HEK293 (cell line): ENCODE measurements around the gene ODAPH.
A peak's percentile ranks its signal among the peaks of the same experiment; 100 is the strongest.

ENCODE experiments used
- CTCF ChIA-PET: fragments of 350-600 bp; formaldehyde crosslinking; extraction: SDS; loops from one replicate; lab custom pipeline; 2021; ENCODE audit warnings: antibody characterized with exemption; lab: Yijun Ruan, JAX
- POLR2A ChIA-PET: fragments of 300-600 bp; formaldehyde crosslinking; extraction: SDS; loops from one replicate; lab custom pipeline; 2020; ENCODE audit warnings: antibody characterized with exemption, inconsistent platforms; lab: Yijun Ruan, JAX
- H3K27ac ChIP-seq: fragments of 200-500 bp; sonication (Bioruptor generic); 2 replicates; pipeline ENCODE4 v1.5.1; 2014; ENCODE audit warnings: low read depth, low read length, control low read depth, inconsistent platforms; ENCODE audit errors: extremely low read depth
- H3K36me3 ChIP-seq, 2 experiments: fragments of 200-500 bp in 1 of 2; sonication (Bioruptor generic) in 1 of 2; 1 replicate in 1 of 2; 2 replicates in 1 of 2; pipeline ENCODE4 v1.5.1; 2014 to 2017; ENCODE audit warnings: inconsistent platforms in 2 of 2, low read length in 2 of 2; ENCODE audit not compliant: control insufficient read depth in 2 of 2, insufficient read depth in 1 of 2
- H3K4me1 ChIP-seq: fragments of 200-500 bp; sonication (Bioruptor generic); 2 replicates; pipeline ENCODE4 v1.5.1; 2014; ENCODE audit warnings: mild to moderate bottlenecking, low read length, inconsistent platforms; ENCODE audit not compliant: control insufficient read depth, insufficient read depth
- H3K4me3 ChIP-seq: 2 replicates; pipeline ENCODE4 v1.5.1; 2011; ENCODE audit warnings: low read depth, mild to moderate bottlenecking, control low read depth, low read length, moderate library complexity
- H3K9me3 ChIP-seq: fragments of 200-500 bp; sonication (Bioruptor generic); 2 replicates; pipeline ENCODE4 v1.5.1; 2014; ENCODE audit warnings: low read depth, low read length, inconsistent platforms; ENCODE audit not compliant: control insufficient read depth, insufficient read depth
- GFI1B ChIP-seq: fragments of 450-650 bp; formaldehyde crosslinking; IDR thresholded peaks from 2 replicates; pipeline ENCODE4 v1.5.1; 2016; ENCODE audit warnings: missing biosample characterization, missing genetic modification characterization
- HOXD13 ChIP-seq: sonication (generic); formaldehyde crosslinking; IDR thresholded peaks from 2 replicates; pipeline ENCODE4 v1.8.0; 2022; ENCODE audit warnings: missing genetic modification reagents, borderline replicate concordance
- MEIS1 ChIP-seq: sonication (generic); formaldehyde crosslinking; IDR thresholded peaks from 2 replicates; pipeline ENCODE4 v1.8.1; 2022; ENCODE audit warnings: missing genetic modification reagents, mild to moderate bottlenecking, borderline replicate concordance
- OSR2 ChIP-seq: fragments of 450-650 bp; formaldehyde crosslinking; IDR thresholded peaks from 2 replicates; pipeline ENCODE4 v1.5.1; 2016; ENCODE audit warnings: missing biosample characterization, missing genetic modification characterization
- REPIN1 ChIP-seq: fragments of 450-650 bp; formaldehyde crosslinking; IDR thresholded peaks from 2 replicates; pipeline ENCODE4 v1.5.1; 2017; ENCODE audit warnings: missing biosample characterization, missing genetic modification characterization, low read depth
- ZBTB17 ChIP-seq: fragments of 450-650 bp; formaldehyde crosslinking; IDR thresholded peaks from 2 replicates; pipeline ENCODE4 v1.5.1; 2016; ENCODE audit warnings: missing biosample characterization, missing genetic modification characterization
- ZNF157 ChIP-seq: fragments of 450-650 bp; formaldehyde crosslinking; IDR thresholded peaks from 2 replicates; pipeline ENCODE4 v1.5.1; 2016; ENCODE audit warnings: missing biosample characterization, missing genetic modification characterization
- ZNF169 ChIP-seq: fragments of 450-650 bp; formaldehyde crosslinking; IDR thresholded peaks from 2 replicates; pipeline ENCODE4 v1.5.1; 2016; ENCODE audit warnings: missing biosample characterization, missing genetic modification characterization
- ZNF214 ChIP-seq: fragments of 450-650 bp; formaldehyde crosslinking; IDR thresholded peaks from 2 replicates; pipeline ENCODE4 v1.5.1; 2017; ENCODE audit warnings: missing biosample characterization, mild to moderate bottlenecking, missing genetic modification characterization, borderline replicate concordance
- ZNF311 ChIP-seq: fragments of 450-650 bp; formaldehyde crosslinking; IDR thresholded peaks from 2 replicates; pipeline ENCODE4 v1.5.1; 2017; ENCODE audit warnings: missing biosample characterization, missing genetic modification characterization, borderline replicate concordance
- ZNF324 ChIP-seq: fragments of 450-650 bp; formaldehyde crosslinking; IDR thresholded peaks from 2 replicates; pipeline ENCODE4 v1.5.1; 2016; ENCODE audit warnings: missing biosample characterization, missing genetic modification characterization
- ZNF394 ChIP-seq: fragments of 450-650 bp; formaldehyde crosslinking; IDR thresholded peaks from 2 replicates; pipeline ENCODE4 v1.5.1; 2016; ENCODE audit warnings: missing biosample characterization, missing genetic modification characterization, mild to moderate bottlenecking, moderate library complexity, borderline replicate concordance
- ZNF404 ChIP-seq: fragments of 450-650 bp; formaldehyde crosslinking; IDR thresholded peaks from 2 replicates; pipeline ENCODE4 v1.5.1; 2017; ENCODE audit warnings: missing biosample characterization, missing genetic modification characterization
- ZNF423 ChIP-seq: fragments of 450-650 bp; formaldehyde crosslinking; IDR thresholded peaks from 2 replicates; pipeline ENCODE4 v1.5.1; 2016; ENCODE audit warnings: missing biosample characterization, missing genetic modification characterization
- ZNF48 ChIP-seq: fragments of 450-650 bp; formaldehyde crosslinking; IDR thresholded peaks from 2 replicates; pipeline ENCODE4 v1.5.1; 2016; ENCODE audit warnings: missing biosample characterization, missing genetic modification characterization
- ZNF514 ChIP-seq: fragments of 450-650 bp; formaldehyde crosslinking; IDR thresholded peaks from 2 replicates; pipeline ENCODE4 v1.5.1; 2016; ENCODE audit warnings: missing biosample characterization, missing genetic modification characterization
- ZNF768 ChIP-seq: fragments of 450-650 bp; formaldehyde crosslinking; IDR thresholded peaks from 2 replicates; pipeline ENCODE4 v1.5.1; 2018; ENCODE audit warnings: missing biosample characterization, mild to moderate bottlenecking, missing genetic modification characterization
- ZNF843 ChIP-seq: fragments of 450-650 bp; formaldehyde crosslinking; IDR thresholded peaks from 2 replicates; pipeline ENCODE4 v1.5.1; 2016; ENCODE audit warnings: missing biosample characterization, missing genetic modification characterization
- ZXDB ChIP-seq: fragments of 450-650 bp; formaldehyde crosslinking; IDR thresholded peaks from 2 replicates; pipeline ENCODE4 v1.5.1; 2016; ENCODE audit warnings: missing biosample characterization, missing genetic modification characterization
- TF ChIP-seq, protein P1 (sequence below): fragments of 450-650 bp; formaldehyde crosslinking; IDR thresholded peaks from 2 replicates; pipeline ENCODE4 v1.5.1; 2016; ENCODE audit warnings: missing biosample characterization, missing genetic modification characterization
- TF ChIP-seq, protein P2 (sequence below): fragments of 450-650 bp; formaldehyde crosslinking; IDR thresholded peaks from 2 replicates; pipeline ENCODE4 v1.5.0; 2017; ENCODE audit warnings: missing biosample characterization, missing genetic modification characterization, borderline replicate concordance
- TF ChIP-seq, protein P3 (sequence below): fragments of 450-650 bp; IDR thresholded peaks from 2 replicates; pipeline ENCODE4 v1.5.1; 2018; ENCODE audit warnings: missing biosample characterization, mild to moderate bottlenecking, missing genetic modification characterization
- TF ChIP-seq, protein P4 (sequence below): fragments of 450-650 bp; formaldehyde crosslinking; IDR thresholded peaks from 2 replicates; pipeline ENCODE4 v1.5.1; 2016; ENCODE audit warnings: missing biosample characterization, missing genetic modification characterization
- TF ChIP-seq, protein P5 (sequence below): fragments of 450-650 bp; formaldehyde crosslinking; IDR thresholded peaks from 2 replicates; pipeline ENCODE4 v1.5.1; 2016; ENCODE audit warnings: missing biosample characterization, missing genetic modification characterization, low read depth

Gene ODAPH

DNA sequence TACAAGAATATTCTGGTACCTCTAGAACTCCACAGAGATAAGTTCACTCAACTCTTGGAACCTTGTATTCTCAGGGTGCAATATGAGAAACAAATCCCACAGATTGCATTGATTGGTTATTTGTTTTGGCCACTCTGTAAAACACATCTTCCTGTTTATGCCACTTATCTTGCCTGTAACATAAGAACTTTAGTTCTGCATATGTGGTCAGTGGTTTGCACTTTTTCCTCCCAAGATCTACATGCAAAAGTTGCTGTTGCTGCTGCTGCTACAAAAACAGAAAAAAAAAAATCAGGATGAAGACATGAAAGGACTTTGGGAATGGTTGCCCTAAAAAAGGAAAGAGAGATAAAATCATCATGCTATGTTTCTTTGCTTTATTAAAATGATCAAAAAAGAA lies 9.6 kb downstream of the ODAPH start:
- Histone ChIP-seq H3K9me3 (no peaks in the 10 kb centered on the region), H3K36me3 (no peaks in the 10 kb centered on the region), H3K4me3 (no peak overlapping the region), H3K27ac (no peak overlapping the region), H3K4me1 (no peaks in the 10 kb centered on the region)
- CTCF ChIA-PET: no interaction called here
- POLR2A ChIA-PET: no interaction called here
- TF ChIP-seq MEIS1 (CRISPR knock-in tag): no peak
- 0 out of 2 replicates have a peak, but pooled peaks have one; percentile 19 for TF ChIP-seq ZBTB17 (tag by site-specific recombination)

DNA sequence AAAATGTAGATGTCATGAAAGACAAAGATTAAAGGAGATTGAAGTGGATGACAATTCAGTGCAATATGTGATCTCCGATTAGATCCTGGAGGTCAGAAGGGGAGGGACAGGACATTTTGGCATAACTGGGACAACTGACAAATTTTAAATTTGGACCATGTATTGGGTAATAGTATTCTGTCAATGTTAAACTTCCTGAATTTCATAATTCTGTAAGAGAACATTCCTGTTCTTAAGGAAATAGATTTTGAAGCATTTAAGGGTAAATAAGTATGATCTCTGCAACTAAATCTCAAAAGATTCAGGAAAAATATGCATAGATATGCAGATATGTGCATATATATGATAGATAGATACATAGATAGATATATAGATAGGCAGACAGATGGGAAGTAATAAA lies 11.0 kb downstream of the ODAPH start:
- CTCF ChIA-PET: no interaction called here
- Histone ChIP-seq H3K9me3 (no peaks in the 10 kb centered on the region), H3K4me3 (no peak overlapping the region), H3K27ac (no peak overlapping the region), H3K4me1 (no peaks in the 10 kb centered on the region)
- POLR2A ChIA-PET: no interaction called here
- TF ChIP-seq GFI1B (tag by site-specific recombination) (no peak), HOXD13 (CRISPR knock-in tag) (no peak), ZNF843 (tag by site-specific recombination) (no peak), ZNF514 (tag by site-specific recombination) (no peak), ZXDB (tag by site-specific recombination) (no peak), ZNF404 (tag by site-specific recombination) (no peak)
- TF ChIP-seq, protein P1, sequence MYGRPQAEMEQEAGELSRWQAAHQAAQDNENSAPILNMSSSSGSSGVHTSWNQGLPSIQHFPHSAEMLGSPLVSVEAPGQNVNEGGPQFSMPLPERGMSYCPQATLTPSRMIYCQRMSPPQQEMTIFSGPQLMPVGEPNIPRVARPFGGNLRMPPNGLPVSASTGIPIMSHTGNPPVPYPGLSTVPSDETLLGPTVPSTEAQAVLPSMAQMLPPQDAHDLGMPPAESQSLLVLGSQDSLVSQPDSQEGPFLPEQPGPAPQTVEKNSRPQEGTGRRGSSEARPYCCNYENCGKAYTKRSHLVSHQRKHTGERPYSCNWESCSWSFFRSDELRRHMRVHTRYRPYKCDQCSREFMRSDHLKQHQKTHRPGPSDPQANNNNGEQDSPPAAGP (tag by site-specific recombination): no peak
- TF ChIP-seq, protein P2, sequence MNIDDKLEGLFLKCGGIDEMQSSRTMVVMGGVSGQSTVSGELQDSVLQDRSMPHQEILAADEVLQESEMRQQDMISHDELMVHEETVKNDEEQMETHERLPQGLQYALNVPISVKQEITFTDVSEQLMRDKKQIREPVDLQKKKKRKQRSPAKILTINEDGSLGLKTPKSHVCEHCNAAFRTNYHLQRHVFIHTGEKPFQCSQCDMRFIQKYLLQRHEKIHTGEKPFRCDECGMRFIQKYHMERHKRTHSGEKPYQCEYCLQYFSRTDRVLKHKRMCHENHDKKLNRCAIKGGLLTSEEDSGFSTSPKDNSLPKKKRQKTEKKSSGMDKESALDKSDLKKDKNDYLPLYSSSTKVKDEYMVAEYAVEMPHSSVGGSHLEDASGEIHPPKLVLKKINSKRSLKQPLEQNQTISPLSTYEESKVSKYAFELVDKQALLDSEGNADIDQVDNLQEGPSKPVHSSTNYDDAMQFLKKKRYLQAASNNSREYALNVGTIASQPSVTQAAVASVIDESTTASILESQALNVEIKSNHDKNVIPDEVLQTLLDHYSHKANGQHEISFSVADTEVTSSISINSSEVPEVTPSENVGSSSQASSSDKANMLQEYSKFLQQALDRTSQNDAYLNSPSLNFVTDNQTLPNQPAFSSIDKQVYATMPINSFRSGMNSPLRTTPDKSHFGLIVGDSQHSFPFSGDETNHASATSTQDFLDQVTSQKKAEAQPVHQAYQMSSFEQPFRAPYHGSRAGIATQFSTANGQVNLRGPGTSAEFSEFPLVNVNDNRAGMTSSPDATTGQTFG (tag by site-specific recombination): no peak
- TF ChIP-seq, all 188 proteins: peak for 0
- H3K36me3 ChIP-seq: no peaks in the 10 kb centered on the region

DNA sequence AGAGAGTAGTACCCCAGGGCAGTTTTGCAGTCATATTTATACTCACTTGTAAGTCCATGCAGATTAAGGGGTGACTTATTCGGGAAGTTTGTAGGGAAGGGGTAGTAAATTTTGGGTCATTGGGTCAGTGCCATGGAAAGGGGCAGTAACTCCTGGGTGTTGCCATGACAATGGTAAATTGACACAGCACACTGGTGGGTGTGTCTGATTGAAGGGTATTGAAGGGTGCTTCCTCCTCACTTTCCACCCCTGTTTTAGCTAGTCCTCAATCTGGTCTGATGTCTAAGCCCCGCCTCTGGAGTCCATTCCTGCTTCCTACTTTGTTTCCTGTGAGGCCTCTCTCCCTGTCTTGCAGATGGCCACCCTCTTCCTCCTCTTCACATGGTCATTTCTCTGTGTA lies 11.9 kb downstream of the ODAPH start:
- Histone ChIP-seq H3K4me1 (no peaks in the 10 kb centered on the region), H3K36me3 (no peaks in the 10 kb centered on the region), H3K27ac (no peak overlapping the region), H3K9me3 (no peaks in the 10 kb centered on the region), H3K4me3 (no peak overlapping the region)
- ChIA-PET CTCF (no interaction called here), POLR2A (no interaction called here)
- TF ChIP-seq ZNF48 (no peak), ZNF214 (tag by site-specific recombination) (no peak), ZNF157 (tag by site-specific recombination) (no peak), ZNF311 (tag by site-specific recombination) (no peak), ZNF324 (no peak), ZNF169 (tag by site-specific recombination) (no peak), OSR2 (tag by site-specific recombination) (no peak), ZNF394 (no peak), ZNF768 (tag by site-specific recombination) (no peak), ZNF423 (tag by site-specific recombination) (no peak), REPIN1 (tag by site-specific recombination) (no peak)
- TF ChIP-seq, protein P3, sequence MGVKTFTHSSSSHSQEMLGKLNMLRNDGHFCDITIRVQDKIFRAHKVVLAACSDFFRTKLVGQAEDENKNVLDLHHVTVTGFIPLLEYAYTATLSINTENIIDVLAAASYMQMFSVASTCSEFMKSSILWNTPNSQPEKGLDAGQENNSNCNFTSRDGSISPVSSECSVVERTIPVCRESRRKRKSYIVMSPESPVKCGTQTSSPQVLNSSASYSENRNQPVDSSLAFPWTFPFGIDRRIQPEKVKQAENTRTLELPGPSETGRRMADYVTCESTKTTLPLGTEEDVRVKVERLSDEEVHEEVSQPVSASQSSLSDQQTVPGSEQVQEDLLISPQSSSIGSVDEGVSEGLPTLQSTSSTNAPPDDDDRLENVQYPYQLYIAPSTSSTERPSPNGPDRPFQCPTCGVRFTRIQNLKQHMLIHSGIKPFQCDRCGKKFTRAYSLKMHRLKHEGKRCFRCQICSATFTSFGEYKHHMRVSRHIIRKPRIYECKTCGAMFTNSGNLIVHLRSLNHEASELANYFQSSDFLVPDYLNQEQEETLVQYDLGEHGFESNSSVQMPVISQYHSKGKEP (tag by site-specific recombination): no peak
- TF ChIP-seq, protein P4, sequence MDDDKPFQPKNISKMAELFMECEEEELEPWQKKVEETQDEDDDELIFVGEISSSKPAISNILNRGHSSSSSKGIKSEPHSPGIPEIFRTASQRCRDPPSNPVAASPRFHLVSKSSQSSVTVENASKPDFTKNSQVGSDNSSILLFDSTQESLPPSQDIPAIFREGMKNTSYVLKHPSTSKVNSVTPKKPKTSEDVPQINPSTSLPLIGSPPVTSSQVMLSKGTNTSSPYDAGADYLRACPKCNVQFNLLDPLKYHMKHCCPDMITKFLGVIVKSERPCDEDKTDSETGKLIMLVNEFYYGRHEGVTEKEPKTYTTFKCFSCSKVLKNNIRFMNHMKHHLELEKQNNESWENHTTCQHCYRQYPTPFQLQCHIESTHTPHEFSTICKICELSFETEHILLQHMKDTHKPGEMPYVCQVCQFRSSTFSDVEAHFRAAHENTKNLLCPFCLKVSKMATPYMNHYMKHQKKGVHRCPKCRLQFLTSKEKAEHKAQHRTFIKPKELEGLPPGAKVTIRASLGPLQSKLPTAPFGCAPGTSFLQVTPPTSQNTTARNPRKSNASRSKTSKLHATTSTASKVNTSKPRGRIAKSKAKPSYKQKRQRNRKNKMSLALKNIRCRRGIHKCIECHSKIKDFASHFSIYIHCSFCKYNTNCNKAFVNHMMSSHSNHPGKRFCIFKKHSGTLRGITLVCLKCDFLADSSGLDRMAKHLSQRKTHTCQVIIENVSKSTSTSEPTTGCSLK (tag by site-specific recombination): no peak
- TF ChIP-seq, protein P5, sequence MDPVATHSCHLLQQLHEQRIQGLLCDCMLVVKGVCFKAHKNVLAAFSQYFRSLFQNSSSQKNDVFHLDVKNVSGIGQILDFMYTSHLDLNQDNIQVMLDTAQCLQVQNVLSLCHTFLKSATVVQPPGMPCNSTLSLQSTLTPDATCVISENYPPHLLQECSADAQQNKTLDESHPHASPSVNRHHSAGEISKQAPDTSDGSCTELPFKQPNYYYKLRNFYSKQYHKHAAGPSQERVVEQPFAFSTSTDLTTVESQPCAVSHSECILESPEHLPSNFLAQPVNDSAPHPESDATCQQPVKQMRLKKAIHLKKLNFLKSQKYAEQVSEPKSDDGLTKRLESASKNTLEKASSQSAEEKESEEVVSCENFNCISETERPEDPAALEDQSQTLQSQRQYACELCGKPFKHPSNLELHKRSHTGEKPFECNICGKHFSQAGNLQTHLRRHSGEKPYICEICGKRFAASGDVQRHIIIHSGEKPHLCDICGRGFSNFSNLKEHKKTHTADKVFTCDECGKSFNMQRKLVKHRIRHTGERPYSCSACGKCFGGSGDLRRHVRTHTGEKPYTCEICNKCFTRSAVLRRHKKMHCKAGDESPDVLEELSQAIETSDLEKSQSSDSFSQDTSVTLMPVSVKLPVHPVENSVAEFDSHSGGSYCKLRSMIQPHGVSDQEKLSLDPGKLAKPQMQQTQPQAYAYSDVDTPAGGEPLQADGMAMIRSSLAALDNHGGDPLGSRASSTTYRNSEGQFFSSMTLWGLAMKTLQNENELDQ: no peak
